Measurements from ENCODE around the gene CPNE8. TPM values are rescaled to one million over a fixed set of nuclear protein-coding genes. Genes with fewer than 3 reads are reported as not detected.

Gene CPNE8
- polyA plus RNA-seq, 1 donor (not counting 4 experiments of a cell fraction or from before 2014, with no cell fraction given), result 25.7 TPM

DNA sequence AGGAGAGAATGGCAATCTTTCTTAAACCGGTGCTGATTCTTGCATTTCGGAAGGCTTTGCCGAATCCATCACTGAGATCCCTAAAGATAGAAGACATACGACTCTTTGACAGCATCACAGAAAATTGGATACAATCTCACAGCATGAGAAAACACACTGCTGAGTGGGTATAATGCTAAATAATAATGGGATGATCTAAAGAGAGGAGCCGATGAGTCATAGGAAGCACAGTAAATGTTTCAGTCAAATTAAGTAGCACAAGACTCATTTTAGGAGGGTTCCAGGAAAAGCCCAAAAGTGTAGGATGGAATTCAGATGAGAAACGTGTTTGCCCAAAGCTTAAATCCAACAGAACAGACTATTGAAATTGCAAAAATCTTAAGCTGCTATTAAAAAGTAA, 81.7 kb downstream of the CPNE8 start:
- no peak overlapping the region for H2AFZ ChIP-seq (ENCODE audit: control insufficient read depth, low read length)
- no peaks in the 10 kb centered on the region for H4K20me1 ChIP-seq (ENCODE audit: control insufficient read depth, extremely low read depth, insufficient read depth, low read length)
- H3K4me3 ChIP-seq (ENCODE audit: control insufficient read depth in 2 of 3, extremely low read depth in 1 of 3, insufficient read depth in 2 of 3, low read depth in 1 of 3, low read length in 3 of 3), result no peak overlapping the region
- H3K4me1 ChIP-seq (ENCODE audit: control insufficient read depth, extremely low read depth, insufficient read depth, low read length), result no peaks in the 10 kb centered on the region
- no peaks in the 10 kb centered on the region for H3K79me2 ChIP-seq (ENCODE audit: control insufficient read depth, insufficient read depth, low read length)
- H3K9me3 ChIP-seq (ENCODE audit: control insufficient read depth, low read depth, low read length), result no peaks in the 10 kb centered on the region
- dilution Hi-C loops (cut with MboI; ENCODE audit: extremely low pct_ligation_motif_present, low sequenced_read_pairs), result no loop called here
- FAIRE-seq (no peak), DNase-seq (ENCODE audit: low read depth, low spot score) (no peak)
- H3K9ac ChIP-seq (ENCODE audit: control insufficient read depth, extremely low read depth, insufficient read depth, low read length), result no peak overlapping the region
- H3K27me3 ChIP-seq (ENCODE audit: control insufficient read depth, extremely low read depth, insufficient read depth, low read length), result no peaks in the 10 kb centered on the region
- H3K36me3 ChIP-seq (ENCODE audit: control insufficient read depth in 2 of 2, extremely low read depth in 1 of 2, insufficient read depth in 2 of 2, low read length in 2 of 2), result peaks cover 0 to 1% of the 10 kb centered on the region in 2 experiments
- H3K4me2 ChIP-seq (ENCODE audit: control insufficient read depth, extremely low read depth, insufficient read depth, low read depth, low read length), result no peak overlapping the region
- no peaks in the 10 kb centered on the region for H3K9me1 ChIP-seq (ENCODE audit: control insufficient read depth, extremely low read depth, insufficient read depth, low read length)
- H3K27ac ChIP-seq (ENCODE audit: control insufficient read depth, insufficient read depth, low read length), result no peak overlapping the region
- no peak for TF ChIP-seq EZH2 (IDR thresholded peaks at IDR 0.05; ENCODE audit: low read length)
- TF ChIP-seq, protein P1, sequence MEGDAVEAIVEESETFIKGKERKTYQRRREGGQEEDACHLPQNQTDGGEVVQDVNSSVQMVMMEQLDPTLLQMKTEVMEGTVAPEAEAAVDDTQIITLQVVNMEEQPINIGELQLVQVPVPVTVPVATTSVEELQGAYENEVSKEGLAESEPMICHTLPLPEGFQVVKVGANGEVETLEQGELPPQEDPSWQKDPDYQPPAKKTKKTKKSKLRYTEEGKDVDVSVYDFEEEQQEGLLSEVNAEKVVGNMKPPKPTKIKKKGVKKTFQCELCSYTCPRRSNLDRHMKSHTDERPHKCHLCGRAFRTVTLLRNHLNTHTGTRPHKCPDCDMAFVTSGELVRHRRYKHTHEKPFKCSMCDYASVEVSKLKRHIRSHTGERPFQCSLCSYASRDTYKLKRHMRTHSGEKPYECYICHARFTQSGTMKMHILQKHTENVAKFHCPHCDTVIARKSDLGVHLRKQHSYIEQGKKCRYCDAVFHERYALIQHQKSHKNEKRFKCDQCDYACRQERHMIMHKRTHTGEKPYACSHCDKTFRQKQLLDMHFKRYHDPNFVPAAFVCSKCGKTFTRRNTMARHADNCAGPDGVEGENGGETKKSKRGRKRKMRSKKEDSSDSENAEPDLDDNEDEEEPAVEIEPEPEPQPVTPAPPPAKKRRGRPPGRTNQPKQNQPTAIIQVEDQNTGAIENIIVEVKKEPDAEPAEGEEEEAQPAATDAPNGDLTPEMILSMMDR (optimal IDR thresholded peaks at IDR 0.05 in 1 of 3, IDR thresholded peaks at IDR 0.05 in 1 of 3, conservative IDR thresholded peaks at IDR 0.05 in 1 of 3; ENCODE audit: extremely low read depth in 1 of 3, insufficient read depth in 2 of 3, low read length in 3 of 3), result no peak

DNA sequence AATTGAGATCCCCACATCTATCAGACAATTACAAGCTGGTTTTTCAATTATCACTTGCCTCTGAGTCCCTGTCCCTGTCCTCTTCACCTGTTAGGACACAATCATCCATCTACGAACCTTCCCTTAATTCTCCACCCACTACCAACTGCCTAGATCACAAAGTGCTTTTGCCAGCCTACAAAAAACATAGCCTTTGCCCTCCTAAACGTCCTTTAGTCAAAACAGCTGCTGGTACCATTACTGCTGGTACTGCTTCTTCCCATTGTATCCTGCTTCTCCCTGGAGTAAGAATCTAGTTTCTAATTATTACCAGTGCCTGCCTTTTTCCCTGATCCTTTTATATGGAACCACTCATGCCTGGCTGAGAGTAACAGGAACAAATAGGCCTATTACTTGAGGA, 82.1 kb downstream of the CPNE8 start:
- no peaks in the 10 kb centered on the region for H3K79me2 ChIP-seq (ENCODE audit: control insufficient read depth, insufficient read depth, low read length)
- no peaks in the 10 kb centered on the region for H4K20me1 ChIP-seq (ENCODE audit: control insufficient read depth, extremely low read depth, insufficient read depth, low read length)
- dilution Hi-C loops (cut with MboI; ENCODE audit: extremely low pct_ligation_motif_present, low sequenced_read_pairs), result no loop called here
- FAIRE-seq, result peak; percentile 5
- no peak overlapping the region for H3K4me2 ChIP-seq (ENCODE audit: control insufficient read depth, extremely low read depth, insufficient read depth, low read depth, low read length)
- TF ChIP-seq, protein P1 (optimal IDR thresholded peaks at IDR 0.05 in 1 of 3, IDR thresholded peaks at IDR 0.05 in 1 of 3, conservative IDR thresholded peaks at IDR 0.05 in 1 of 3; ENCODE audit: extremely low read depth in 1 of 3, insufficient read depth in 2 of 3, low read length in 3 of 3), result no peak
- TF ChIP-seq EZH2 (IDR thresholded peaks at IDR 0.05; ENCODE audit: low read length), result no peak
- peaks cover 0 to 1% of the 10 kb centered on the region in 2 experiments for H3K36me3 ChIP-seq (ENCODE audit: control insufficient read depth in 2 of 2, extremely low read depth in 1 of 2, insufficient read depth in 2 of 2, low read length in 2 of 2)
- H3K4me1 ChIP-seq (ENCODE audit: control insufficient read depth, extremely low read depth, insufficient read depth, low read length), result no peaks in the 10 kb centered on the region
- H3K9ac ChIP-seq (ENCODE audit: control insufficient read depth, extremely low read depth, insufficient read depth, low read length), result no peak overlapping the region
- H2AFZ ChIP-seq (ENCODE audit: control insufficient read depth, low read length), result no peak overlapping the region
- H3K9me1 ChIP-seq (ENCODE audit: control insufficient read depth, extremely low read depth, insufficient read depth, low read length), result no peaks in the 10 kb centered on the region
- DNase-seq (ENCODE audit: low read depth, low spot score), result no peak
- H3K4me3 ChIP-seq (ENCODE audit: control insufficient read depth in 2 of 3, extremely low read depth in 1 of 3, insufficient read depth in 2 of 3, low read depth in 1 of 3, low read length in 3 of 3), result no peak overlapping the region
- H3K9me3 ChIP-seq (ENCODE audit: control insufficient read depth, low read depth, low read length), result no peaks in the 10 kb centered on the region
- H3K27me3 ChIP-seq (ENCODE audit: control insufficient read depth, extremely low read depth, insufficient read depth, low read length), result no peaks in the 10 kb centered on the region
- H3K27ac ChIP-seq (ENCODE audit: control insufficient read depth, insufficient read depth, low read length), result no peak overlapping the region
